Activated CD8-positive, alpha-beta memory T cell treated with anti-CD3 and anti-CD28 coated beads for 36 hours (primary cell): ENCODE data around the gene MTERF1. TPM values are rescaled to one million over a fixed set of nuclear protein-coding genes. Genes with fewer than 3 reads are reported as not detected.

ENCODE experiments used
- CTCF ChIA-PET: fragments of 350-600 bp; sonication (Branson Sonifier 250); formaldehyde crosslinking; loops from one replicate; lab custom pipeline; 2021; ENCODE audit warnings: antibody characterized with exemption; lab: Charles Lee
- POLR2A ChIA-PET: fragments of 350-600 bp; sonication (Branson Sonifier 250); formaldehyde crosslinking; loops from one replicate; lab custom pipeline; 2021; ENCODE audit warnings: antibody characterized with exemption; lab: Charles Lee
- total RNA-seq, 2 experiments: library from RNA; stranded (reverse); gene quantifications; one replicate each; pipeline ENCODE4 v1.2.3, GENCODE V29; 2021

The MTERF1 gene
- total RNA-seq, 2 experiments from 2014 or later, result 17.2 to 19.6 TPM

GRCh38 chr7:91846436-91846835 is 34.1 kb downstream of the MTERF1 start:
- ChIA-PET POLR2A (no interaction called here), CTCF (interaction anchor here (0.7 kb wide), 1 partner anchor 11 kb away, joined by 3 read pairs; no protein-coding TSS in a partner anchor)

GRCh38 chr7:91843831-91844230 is 36.7 kb downstream of the MTERF1 start:
- POLR2A ChIA-PET, result no interaction called here
- CTCF ChIA-PET, result no interaction called here

GRCh38 chr7:91838439-91838838 is 42.1 kb downstream of the MTERF1 start:
- CTCF ChIA-PET, result no interaction called here
- POLR2A ChIA-PET, result no interaction called here

GRCh38 chr7:91837397-91838070 is 43.0 kb downstream of the MTERF1 start:
- CTCF ChIA-PET, result no interaction called here
- POLR2A ChIA-PET, result no interaction called here

- ChIA-PET CTCF (no interaction called here), POLR2A (no interaction called here)
These were observed 44.6 kb downstream of the MTERF1 start for GRCh38 chr7:91835826-91836368.

- CTCF ChIA-PET, result no interaction called here
- POLR2A ChIA-PET, result no interaction called here
These were observed 45.2 kb downstream of the MTERF1 start for GRCh38 chr7:91835091-91835825.

- ChIA-PET CTCF (no interaction called here), POLR2A (no interaction called here)
These were observed 47.9 kb downstream of the MTERF1 start for GRCh38 chr7:91832493-91833045.

- ChIA-PET CTCF (no interaction called here), POLR2A (no interaction called here)
These were observed 53.3 kb downstream of the MTERF1 start for GRCh38 chr7:91827169-91827568.

GRCh38 chr7:91826377-91826776 is 54.1 kb downstream of the MTERF1 start:
- ChIA-PET POLR2A (no interaction called here), CTCF (no interaction called here)

- CTCF ChIA-PET, result no interaction called here
- POLR2A ChIA-PET, result no interaction called here
These were observed 56.3 kb downstream of the MTERF1 start for GRCh38 chr7:91824201-91824600.

Other genes starting within 250 kb of the MTERF1 start
- gene AKAP9, start 60.2 kb upstream of the MTERF1 start, total RNA-seq, result 10 to 100 TPM; 30.2 to 30.3 TPM